HepG2 (cell line): ENCODE results near the gene MVP. TPM values are rescaled to one million over a fixed set of nuclear protein-coding genes. Genes with fewer than 3 reads are reported as not detected.

Source experiments
- ARNT ChIP-seq: fragments of 450-650 bp; IDR thresholded peaks from 2 replicates; pipeline ENCODE4 v1.6.1; 2017
- ARNTL ChIP-seq: sonication (generic); formaldehyde crosslinking; IDR thresholded peaks from 2 replicates; pipeline ENCODE4 v1.4.0; 2020; ENCODE audit warnings: mild to moderate bottlenecking, missing genetic modification reagents
- BRD4 ChIP-seq: sonication (generic); formaldehyde crosslinking; IDR thresholded peaks from 2 replicates; pipeline ENCODE4 v1.4.0; 2020; ENCODE audit warnings: missing genetic modification reagents
- ELF3 ChIP-seq: IDR thresholded peaks from 2 replicates; pipeline ENCODE4 v1.6.1; 2016; ENCODE audit warnings: missing genetic modification reagents, missing compliant biosample characterization
- HDAC6 ChIP-seq: fragments of 200-600 bp; sonication (generic); IDR thresholded peaks from 2 replicates; pipeline ENCODE4 v1.7.0; 2017; ENCODE audit warnings: mild to moderate bottlenecking, antibody characterized with exemption, low read length, low read depth
- HMGXB3 ChIP-seq: sonication (generic); formaldehyde crosslinking; IDR thresholded peaks from 2 replicates; pipeline ENCODE4 v1.4.0; 2020; ENCODE audit warnings: missing genetic modification reagents, borderline replicate concordance
- IKZF4 ChIP-seq: sonication (generic); formaldehyde crosslinking; IDR thresholded peaks from 2 replicates; pipeline ENCODE4 v1.5.1; 2020; ENCODE audit warnings: borderline replicate concordance, mild to moderate bottlenecking, low read depth, missing genetic modification reagents; ENCODE audit errors: not compliant biosample characterization
- NAIF1 ChIP-seq: sonication (generic); formaldehyde crosslinking; IDR thresholded peaks from 2 replicates; pipeline ENCODE4 v1.5.0; 2020; ENCODE audit warnings: mild to moderate bottlenecking, missing genetic modification reagents, borderline replicate concordance
- SMAD9 ChIP-seq: sonication (generic); formaldehyde crosslinking; IDR thresholded peaks from 2 replicates; pipeline ENCODE4 v1.5.1; 2020; ENCODE audit warnings: mild to moderate bottlenecking, missing genetic modification reagents
- SPEN ChIP-seq: sonication (generic); formaldehyde crosslinking; IDR thresholded peaks from 2 replicates; pipeline ENCODE4 v1.5.1; 2020; ENCODE audit warnings: low read depth, mild to moderate bottlenecking, missing genetic modification reagents
- ZFP37 ChIP-seq: sonication (generic); formaldehyde crosslinking; IDR thresholded peaks from 2 replicates; pipeline ENCODE4 v1.4.0; 2020; ENCODE audit warnings: missing genetic modification reagents, borderline replicate concordance
- ZNF121 ChIP-seq: sonication (generic); formaldehyde crosslinking; IDR thresholded peaks from 2 replicates; pipeline ENCODE4 v1.5.0; 2020; ENCODE audit warnings: mild to moderate bottlenecking, missing genetic modification reagents
- ZNF724P ChIP-seq: sonication (generic); formaldehyde crosslinking; IDR thresholded peaks from 2 replicates; pipeline ENCODE4 v1.8.0; 2022; ENCODE audit warnings: missing genetic modification reagents, borderline replicate concordance
- ZSCAN25 ChIP-seq: sonication (generic); formaldehyde crosslinking; IDR thresholded peaks from 2 replicates; pipeline ENCODE4 v1.8.0; 2022; ENCODE audit warnings: mild to moderate bottlenecking, missing genetic modification reagents
- polyA plus RNA-seq, 8 experiments: library from polyadenylated mRNA; depleted of rRNA in 3 of 8; stranded (reverse) in 7 of 8; unstranded in 1 of 8; fragments of >200 nt; fragmentation: Illumina TruSeq in 4 of 8; extraction: Trizol in 4 of 8; gene quantifications; 2 replicates each; pipeline versions ENCODE4 v1.2.1 to v1.2.3, GENCODE V29; 2011 to 2016; ENCODE audit warnings: low read depth in 4 of 8, missing spikeins in 1 of 8, mixed read lengths in 1 of 8; ENCODE audit not compliant: insufficient read depth in 1 of 8
- total RNA-seq, 5 experiments: library from RNA; depleted of rRNA; stranded (reverse); fragments of >200 nt; fragmentation: Illumina TruSeq; extraction: Trizol; gene quantifications; 2 replicates each; pipeline ENCODE4 v1.2.3, GENCODE V29; 2016; ENCODE audit warnings: low read depth in 1 of 5
- TF ChIP-seq, protein P1 (sequence below): sonication (generic); formaldehyde crosslinking; IDR thresholded peaks from 2 replicates; pipeline ENCODE4; 2020; ENCODE audit warnings: missing genetic modification reagents, mild to moderate bottlenecking, borderline replicate concordance
- TF ChIP-seq, protein P2 (sequence below): sonication (generic); formaldehyde crosslinking; IDR thresholded peaks from 2 replicates; pipeline ENCODE4 v1.4.0; 2020; ENCODE audit warnings: missing genetic modification reagents

Gene MVP
- total and polyA plus RNA-seq, 2 of the 13 experiments (the other 11 are each of a cell fraction or from before 2014, with no cell fraction given): 22.9 to 43.5 TPM

- TF ChIP-seq HMGXB3 (CRISPR knock-in tag) (peak; percentile 94), HDAC6 (no peak), IKZF4 (CRISPR knock-in tag) (peak; percentile 39), SMAD9 (CRISPR knock-in tag) (no peak; the same call in 1 of the 2 replicates), ELF3 (peak; percentile 95), ZFP37 (CRISPR knock-in tag) (no peak), ARNT (no peak), SPEN (peak; percentile 94), ZNF121 (CRISPR knock-in tag) (peak; percentile 35; the same call in 1 of the 2 replicates), ZSCAN25 (CRISPR knock-in tag) (peak; percentile 86), BRD4 (CRISPR knock-in tag) (peak; percentile 89), NAIF1 (CRISPR knock-in tag) (peak; percentile 99), ZNF724P (CRISPR knock-in tag) (peak; percentile 76; the same call in 1 of the 2 replicates), ARNTL (CRISPR knock-in tag) (peak; percentile 72)
- TF ChIP-seq, protein P1, sequence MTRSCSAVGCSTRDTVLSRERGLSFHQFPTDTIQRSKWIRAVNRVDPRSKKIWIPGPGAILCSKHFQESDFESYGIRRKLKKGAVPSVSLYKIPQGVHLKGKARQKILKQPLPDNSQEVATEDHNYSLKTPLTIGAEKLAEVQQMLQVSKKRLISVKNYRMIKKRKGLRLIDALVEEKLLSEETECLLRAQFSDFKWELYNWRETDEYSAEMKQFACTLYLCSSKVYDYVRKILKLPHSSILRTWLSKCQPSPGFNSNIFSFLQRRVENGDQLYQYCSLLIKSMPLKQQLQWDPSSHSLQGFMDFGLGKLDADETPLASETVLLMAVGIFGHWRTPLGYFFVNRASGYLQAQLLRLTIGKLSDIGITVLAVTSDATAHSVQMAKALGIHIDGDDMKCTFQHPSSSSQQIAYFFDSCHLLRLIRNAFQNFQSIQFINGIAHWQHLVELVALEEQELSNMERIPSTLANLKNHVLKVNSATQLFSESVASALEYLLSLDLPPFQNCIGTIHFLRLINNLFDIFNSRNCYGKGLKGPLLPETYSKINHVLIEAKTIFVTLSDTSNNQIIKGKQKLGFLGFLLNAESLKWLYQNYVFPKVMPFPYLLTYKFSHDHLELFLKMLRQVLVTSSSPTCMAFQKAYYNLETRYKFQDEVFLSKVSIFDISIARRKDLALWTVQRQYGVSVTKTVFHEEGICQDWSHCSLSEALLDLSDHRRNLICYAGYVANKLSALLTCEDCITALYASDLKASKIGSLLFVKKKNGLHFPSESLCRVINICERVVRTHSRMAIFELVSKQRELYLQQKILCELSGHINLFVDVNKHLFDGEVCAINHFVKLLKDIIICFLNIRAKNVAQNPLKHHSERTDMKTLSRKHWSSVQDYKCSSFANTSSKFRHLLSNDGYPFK (CRISPR knock-in tag): peak; percentile 93
- TF ChIP-seq, protein P2, sequence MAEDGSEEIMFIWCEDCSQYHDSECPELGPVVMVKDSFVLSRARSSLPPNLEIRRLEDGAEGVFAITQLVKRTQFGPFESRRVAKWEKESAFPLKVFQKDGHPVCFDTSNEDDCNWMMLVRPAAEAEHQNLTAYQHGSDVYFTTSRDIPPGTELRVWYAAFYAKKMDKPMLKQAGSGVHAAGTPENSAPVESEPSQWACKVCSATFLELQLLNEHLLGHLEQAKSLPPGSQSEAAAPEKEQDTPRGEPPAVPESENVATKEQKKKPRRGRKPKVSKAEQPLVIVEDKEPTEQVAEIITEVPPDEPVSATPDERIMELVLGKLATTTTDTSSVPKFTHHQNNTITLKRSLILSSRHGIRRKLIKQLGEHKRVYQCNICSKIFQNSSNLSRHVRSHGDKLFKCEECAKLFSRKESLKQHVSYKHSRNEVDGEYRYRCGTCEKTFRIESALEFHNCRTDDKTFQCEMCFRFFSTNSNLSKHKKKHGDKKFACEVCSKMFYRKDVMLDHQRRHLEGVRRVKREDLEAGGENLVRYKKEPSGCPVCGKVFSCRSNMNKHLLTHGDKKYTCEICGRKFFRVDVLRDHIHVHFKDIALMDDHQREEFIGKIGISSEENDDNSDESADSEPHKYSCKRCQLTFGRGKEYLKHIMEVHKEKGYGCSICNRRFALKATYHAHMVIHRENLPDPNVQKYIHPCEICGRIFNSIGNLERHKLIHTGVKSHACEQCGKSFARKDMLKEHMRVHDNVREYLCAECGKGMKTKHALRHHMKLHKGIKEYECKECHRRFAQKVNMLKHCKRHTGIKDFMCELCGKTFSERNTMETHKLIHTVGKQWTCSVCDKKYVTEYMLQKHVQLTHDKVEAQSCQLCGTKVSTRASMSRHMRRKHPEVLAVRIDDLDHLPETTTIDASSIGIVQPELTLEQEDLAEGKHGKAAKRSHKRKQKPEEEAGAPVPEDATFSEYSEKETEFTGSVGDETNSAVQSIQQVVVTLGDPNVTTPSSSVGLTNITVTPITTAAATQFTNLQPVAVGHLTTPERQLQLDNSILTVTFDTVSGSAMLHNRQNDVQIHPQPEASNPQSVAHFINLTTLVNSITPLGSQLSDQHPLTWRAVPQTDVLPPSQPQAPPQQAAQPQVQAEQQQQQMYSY: no peak
Observed at GRCh38 chr16:29815793-29816693, 4.2 kb upstream of the MVP start, which contains the start of gene PAGR1 (continued).
